HG02884 (cell line): ENCODE results near the gene UBAP1.
"Not testable (repeated sequence)": the region's sequence is repeated elsewhere in the genome, so short reads cannot be mapped to it uniquely, and the experiment has no call there.

Source experiments
- ATAC-seq: cut with Tn5 transposase; IDR thresholded peaks from one replicate; pipeline ENCODE4 v1.9.1; 2021; ENCODE audit warnings: mild to moderate bottlenecking, moderate library complexity; ENCODE audit not compliant: unreplicated experiment

UBAP1 gene

GRCh38 chr9:34256987-34257585 is 78.2 kb downstream of the UBAP1 start:
- no peak for ATAC-seq

- no peak for ATAC-seq
Measured at GRCh38 chr9:34259315-34259714, 80.5 kb downstream of the UBAP1 start.

GRCh38 chr9:34262971-34263370 is 84.1 kb downstream of the UBAP1 start:
- ATAC-seq, result no peak

GRCh38 chr9:34267660-34268059 is 88.8 kb downstream of the UBAP1 start:
- ATAC-seq, result no peak

GRCh38 chr9:34271265-34272006 is 92.6 kb downstream of the UBAP1 start:
- no peak for ATAC-seq

GRCh38 chr9:34272101-34272541 is 93.3 kb downstream of the UBAP1 start:
- ATAC-seq, result no peak

GRCh38 chr9:34273588-34273987 is 94.7 kb downstream of the UBAP1 start:
- not testable (repeated sequence) for ATAC-seq

GRCh38 chr9:34275811-34276210 is 97.0 kb downstream of the UBAP1 start:
- no peak for ATAC-seq

DNA sequence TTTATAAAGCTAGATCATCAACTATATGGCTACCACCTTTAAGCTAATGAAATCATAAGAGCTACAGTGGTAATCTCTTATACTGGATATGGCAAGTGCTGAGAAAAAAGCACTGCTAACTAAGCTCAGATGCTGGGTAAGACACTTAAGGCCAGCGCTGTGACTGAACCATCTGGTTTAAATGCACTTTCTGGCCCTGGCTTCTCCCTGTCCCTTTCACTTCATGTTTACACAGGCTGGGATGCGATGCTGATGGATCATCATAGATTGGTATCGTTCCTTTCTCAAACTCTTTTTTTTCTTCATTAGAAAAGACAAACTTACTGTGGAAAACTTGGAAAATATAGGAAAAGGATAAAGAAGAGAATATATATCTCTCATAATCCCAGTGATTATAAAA is 97.9 kb downstream of the UBAP1 start:
- ATAC-seq, result no peak

DNA sequence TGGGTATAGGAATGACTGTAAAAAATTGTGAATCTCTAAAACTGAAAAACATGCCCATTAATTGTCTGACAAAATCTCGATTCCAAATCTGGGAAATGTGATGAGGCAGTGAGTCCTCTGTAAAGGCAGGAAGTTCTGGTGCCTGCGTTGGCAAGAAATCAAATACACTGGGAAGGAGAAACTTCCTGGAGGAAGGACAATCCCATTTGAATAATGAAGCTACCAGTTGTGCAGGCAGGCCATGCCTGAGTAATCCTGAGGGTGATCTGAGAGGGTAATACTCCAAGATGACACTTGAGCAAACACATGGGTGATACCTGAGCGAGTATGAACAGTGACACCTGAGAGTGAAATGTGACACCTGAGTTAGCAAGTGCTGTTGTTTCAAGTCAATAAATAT is 100.6 kb downstream of the UBAP1 start:
- no peak for ATAC-seq

DNA sequence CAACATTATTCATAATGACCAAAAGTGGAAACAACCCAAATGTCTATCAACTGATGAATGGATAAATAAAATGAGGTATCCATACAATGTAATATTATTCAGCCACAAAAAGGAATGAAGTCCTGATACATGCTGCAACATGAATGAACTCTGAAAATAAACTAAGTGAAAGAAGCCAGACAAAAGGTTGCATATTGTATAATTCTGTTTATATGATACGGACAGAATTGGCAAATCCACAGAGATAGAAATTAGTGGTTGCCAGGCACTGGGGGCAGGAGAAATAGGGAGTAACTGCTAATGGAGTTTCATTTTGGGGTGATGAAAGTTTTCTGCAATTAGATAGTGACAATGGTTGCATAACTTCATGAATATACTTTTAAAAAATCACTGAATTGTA is 103.3 kb downstream of the UBAP1 start:
- no peak for ATAC-seq

GRCh38 chr9:34289159-34289558 is 110.3 kb downstream of the UBAP1 start:
- ATAC-seq, result no peak

DNA sequence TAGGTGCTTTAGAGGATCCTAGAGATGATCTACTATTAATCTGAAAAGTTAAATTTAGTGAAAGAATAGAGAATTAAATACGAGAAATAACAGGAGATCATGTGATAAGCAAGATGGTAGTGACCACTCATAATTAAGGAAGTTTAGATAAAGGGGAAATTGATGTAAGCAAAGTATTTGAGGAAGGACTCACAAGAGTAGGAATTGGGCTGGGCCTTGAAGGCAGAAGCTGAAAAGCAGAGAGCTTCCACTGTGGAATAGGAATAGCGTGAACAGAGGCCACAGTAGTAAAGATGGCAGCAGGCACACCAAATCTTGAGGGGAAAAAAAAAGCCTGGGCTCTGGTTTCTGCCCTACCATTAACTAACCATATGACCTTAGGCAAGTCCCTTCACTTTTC is 112.2 kb downstream of the UBAP1 start:
- no peak for ATAC-seq

GRCh38 chr9:34291423-34291822 is 112.6 kb downstream of the UBAP1 start:
- no peak for ATAC-seq

DNA sequence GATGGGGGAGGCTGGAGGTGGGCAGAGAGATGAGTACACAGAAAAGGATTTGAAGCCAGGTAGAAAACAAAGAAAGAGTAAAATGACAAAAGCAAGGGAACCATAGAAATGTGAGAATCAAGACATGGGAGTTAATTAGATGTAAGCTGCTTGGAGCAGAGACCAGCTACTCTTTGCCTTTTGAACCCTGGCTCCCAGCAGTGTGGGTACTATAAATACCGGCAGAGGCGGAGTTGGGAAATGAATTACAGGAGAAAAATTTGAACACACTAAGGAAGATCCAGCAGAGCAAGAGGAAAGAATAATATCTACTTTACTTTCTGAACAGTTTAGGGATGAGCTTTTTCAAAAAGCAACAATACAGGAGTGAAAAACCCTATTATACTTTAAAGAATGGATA is 113.7 kb downstream of the UBAP1 start:
- ATAC-seq, result no peak

DNA sequence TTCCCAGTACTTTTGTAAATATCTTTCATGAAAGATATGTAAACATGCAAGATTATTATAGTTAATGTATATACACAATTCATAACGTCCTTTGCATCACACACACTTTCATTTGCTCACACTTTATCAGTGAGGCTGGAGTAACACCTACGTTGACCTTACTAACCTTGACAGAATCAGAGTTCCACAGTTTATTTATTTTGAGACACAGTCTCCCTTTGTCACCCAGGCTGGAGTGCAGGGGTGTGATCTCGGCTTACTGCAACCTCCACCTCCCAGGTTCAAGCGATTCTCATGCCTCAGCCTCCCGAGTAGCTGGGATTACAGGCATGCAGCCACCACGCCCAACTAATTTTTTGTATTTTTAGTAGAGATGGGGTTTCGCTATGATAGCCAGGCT is 122.2 kb downstream of the UBAP1 start:
- ATAC-seq, result not testable (repeated sequence)
